Lower leg skin (tissue), 4 donors: ENCODE results near the gene CALD1. TPM values are rescaled to one million over a fixed set of nuclear protein-coding genes. Genes with fewer than 3 reads are reported as not detected.

Experiments used
- DNase-seq, 2 donors: peaks; one replicate each; pipeline ENCODE4 v3.0.0-alpha.2; 2019; ENCODE audit warnings: low spot score in 2 of 2
- H3K4me3 ChIP-seq: fragments of 200-600 bp; sonication (generic); 2 replicates; pipeline ENCODE4 v1.5.1; 2017; ENCODE audit warnings: mild to moderate bottlenecking, low read depth; ENCODE audit not compliant: poor library complexity, severe bottlenecking
- CTCF ChIP-seq, 3 donors: fragments of 450-650 bp; IDR thresholded peaks; one replicate each; pipeline ENCODE4 v1.5.1; 2016; ENCODE audit warnings: antibody characterized with exemption in 3 of 3, mild to moderate bottlenecking in 3 of 3, moderate library complexity in 2 of 3
- POLR2A ChIP-seq, 2 donors: fragments of 450-650 bp; IDR thresholded peaks; one replicate each; pipeline ENCODE4 v1.6.1; 2016 to 2017; ENCODE audit warnings: antibody characterized with exemption in 2 of 2, mild to moderate bottlenecking in 1 of 2, moderate library complexity in 1 of 2
- WGBS, 2 donors: methylation state at CpG; one replicate each; pipeline ENCODE4 v1.1.5; 2018; 5-methylcytosine and 5-hydroxymethylcytosine counted together
- intact Hi-C: fragments of 100-400 bp; cut with DNase I; formaldehyde crosslinking; loops from one replicate; pipeline ENCODE4 v1.15.0; 2023; ENCODE audit warnings: low total_unique reads
- total RNA-seq, 4 donors: library from RNA; depleted of rRNA; stranded (reverse); fragments of >200 nt; gene quantifications; one replicate each; pipeline ENCODE4 v1.1.0, GENCODE V29; 2016

CALD1 gene
- total RNA-seq, 4 donors from 2014 or later: 30.3 to 95.7 (median 58.0) TPM

DNA sequence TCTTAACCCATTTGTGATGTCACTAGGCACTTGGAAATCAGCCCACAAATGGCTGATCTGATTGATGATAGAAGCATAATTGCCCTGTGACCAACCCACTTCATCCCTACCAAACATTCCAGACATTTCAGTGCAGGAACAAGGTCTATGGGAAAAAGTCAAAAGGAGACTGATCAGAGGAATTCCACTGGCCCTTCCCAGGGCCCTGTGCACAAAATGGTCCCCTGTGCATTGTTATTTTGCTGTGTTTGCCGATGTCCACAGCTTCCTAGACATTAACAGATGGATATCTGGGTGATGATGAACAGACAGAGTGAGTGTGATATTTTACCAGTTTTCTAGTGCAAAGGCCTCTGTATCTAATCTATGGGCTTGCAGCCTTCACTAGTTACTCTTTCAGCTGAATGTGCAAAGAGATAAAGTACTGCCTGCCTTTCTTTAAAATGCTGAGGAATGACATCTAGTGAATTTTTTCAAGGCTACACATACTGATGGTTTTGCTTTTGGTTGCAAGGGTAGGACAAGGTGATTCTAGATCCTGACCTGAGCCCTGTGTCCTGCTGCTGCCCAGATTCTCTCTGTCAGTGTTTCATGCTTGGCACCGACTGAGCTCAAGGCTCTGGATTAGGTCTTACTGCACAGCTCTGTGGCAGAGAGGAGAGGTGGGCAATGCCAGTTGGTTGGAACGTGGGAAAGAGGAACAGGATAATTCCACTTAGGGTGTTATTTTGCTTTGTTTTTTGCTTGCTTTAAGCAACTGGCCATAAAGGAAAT lies 55.4 kb downstream of the CALD1 start:
- 69 to 71% methylated on average over 3 of the region's 3 CpGs for WGBS, 2 donors
- TF ChIP-seq POLR2A (IDR thresholded peaks at IDR 0.05) (no peak), CTCF (IDR thresholded peaks at IDR 0.05) (no peak)
- intact Hi-C loops: no loop called here
- H3K4me3 ChIP-seq: no peak overlapping the region
- DNase-seq: no peak

- intact Hi-C loops: no loop called here
- TF ChIP-seq POLR2A (IDR thresholded peaks at IDR 0.05) (no peak), CTCF (IDR thresholded peaks at IDR 0.05) (no peak)
- H3K4me3 ChIP-seq: no peak overlapping the region
- DNase-seq: no peak
- WGBS, 2 donors: 66 to 68% methylated on average over 4 of the region's 4 CpGs
Observed at GRCh38 chr7:134835463-134835823, 56.0 kb downstream of the CALD1 start.

DNA sequence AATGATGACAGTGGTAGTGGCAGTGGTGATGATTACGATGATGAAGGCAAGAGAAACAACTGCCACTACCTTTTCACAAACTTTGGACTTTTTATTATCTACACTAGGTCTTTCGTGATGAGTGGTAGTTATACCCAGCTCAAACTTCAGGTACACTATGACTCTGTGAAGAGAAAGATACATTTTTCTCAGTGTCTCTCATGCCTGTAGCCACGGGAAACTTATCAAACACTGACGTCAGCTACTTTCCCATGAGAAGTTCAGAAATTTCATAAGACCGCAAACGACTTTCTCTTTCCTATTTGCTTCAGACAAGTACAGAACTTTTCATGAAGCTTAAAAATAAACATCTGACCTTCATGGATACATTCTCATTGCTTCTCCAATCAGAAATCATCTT lies 57.0 kb downstream of the CALD1 start:
- TF ChIP-seq CTCF (IDR thresholded peaks at IDR 0.05): no peak
- H3K4me3 ChIP-seq: no peak overlapping the region
- 79 to 84% methylated on average over 6 of the region's 6 CpGs for WGBS, 2 donors
- DNase-seq: no peak
- intact Hi-C loops: no loop called here

- intact Hi-C loops: no loop called here
- no peak for TF ChIP-seq CTCF (IDR thresholded peaks at IDR 0.05)
- TF ChIP-seq POLR2A (IDR thresholded peaks at IDR 0.05): no peak
- H3K4me3 ChIP-seq: no peak overlapping the region
- DNase-seq: no peak
Observed at GRCh38 chr7:134839298-134839697, 59.9 kb downstream of the CALD1 start.

DNA sequence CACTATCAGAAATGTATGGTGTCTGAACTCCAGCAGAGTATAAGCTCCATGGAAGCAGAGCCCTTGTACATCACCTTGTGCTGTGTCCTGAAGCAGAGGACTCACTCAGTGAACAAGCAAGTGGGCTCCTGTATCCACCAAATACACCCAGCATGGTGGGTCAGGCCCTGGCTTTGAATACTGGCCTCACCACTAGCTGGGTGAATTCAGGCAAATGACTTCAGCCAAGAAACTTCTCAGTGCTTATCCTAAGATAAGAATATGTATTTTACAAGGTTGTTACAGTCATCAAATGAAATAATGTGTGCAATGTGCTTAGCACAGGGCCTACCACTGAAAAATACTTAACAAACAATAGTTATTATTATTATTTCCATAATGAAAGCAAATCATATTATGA lies 62.6 kb downstream of the CALD1 start:
- H3K4me3 ChIP-seq: no peak overlapping the region
- intact Hi-C loops: no loop called here
- DNase-seq: no peak
- no peak for TF ChIP-seq POLR2A (IDR thresholded peaks at IDR 0.05)

DNA sequence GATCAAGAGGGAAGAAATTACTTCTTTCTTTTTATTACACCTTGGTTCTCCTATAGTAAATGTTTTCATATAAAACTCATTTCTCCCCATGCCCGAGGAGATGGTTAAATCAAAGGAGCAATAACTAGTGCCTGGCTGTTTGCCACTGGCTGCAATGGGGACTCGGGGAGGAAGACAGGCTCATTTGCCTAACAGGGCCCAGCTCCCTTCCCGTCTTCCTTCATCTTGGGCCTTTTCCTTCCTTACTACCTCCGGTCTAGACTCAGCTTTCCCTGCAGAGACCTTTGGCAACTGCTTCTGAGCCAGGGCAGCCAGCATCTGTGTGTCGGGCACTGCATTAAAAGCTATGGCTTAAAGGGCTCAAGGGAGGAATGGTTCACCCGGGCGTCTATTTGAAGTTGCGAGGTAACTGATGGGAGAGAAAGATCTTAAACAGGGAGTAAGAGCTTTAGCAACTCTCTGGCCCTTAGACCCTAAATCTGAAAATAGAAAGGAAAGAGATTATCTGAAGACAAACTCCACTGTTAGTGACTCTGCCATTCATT lies 63.5 kb downstream of the CALD1 start:
- no peak overlapping the region for H3K4me3 ChIP-seq
- TF ChIP-seq CTCF (IDR thresholded peaks at IDR 0.05) (no peak), POLR2A (IDR thresholded peaks at IDR 0.05) (no peak)
- intact Hi-C loops: no loop called here
- 60 to 78% methylated on average over 8 of the region's 8 CpGs for WGBS, 2 donors
- no peak for DNase-seq
